IMR-90 (cell line): ENCODE results near the gene TUBA8. TPM values are rescaled to one million over a fixed set of nuclear protein-coding genes. Genes with fewer than 3 reads are reported as not detected.

Experiments used
- ATAC-seq: fragments of 200-7000 bp; cut with Tn5 transposase; 2 replicates; pipeline ENCODE4 v1.9.1; 2020; ENCODE audit warnings: low read depth, mild to moderate bottlenecking, moderate library complexity
- Bru-seq: library from RNA; stranded (reverse); fragments of 400-500 nt; gene quantifications from one replicate; lab custom pipeline; 2021; lab: Mats Ljungman, UMichigan
- BruChase-seq, 2 experiments: library from RNA; stranded (reverse); fragments of 400-500 nt; gene quantifications; one replicate each; lab custom pipeline; 2021; lab: Mats Ljungman, UMichigan
- BruUV-seq: library from RNA; stranded (reverse); fragments of 400-500 nt; replicated peaks from 2 replicates; lab custom pipeline; 2021; lab: Mats Ljungman, UMichigan
- CTCF ChIA-PET: fragments of 300-600 bp; formaldehyde crosslinking; extraction: SDS; loops from one replicate; lab custom pipeline; 2021; ENCODE audit warnings: antibody characterized with exemption; lab: Yijun Ruan, JAX
- POLR2A ChIA-PET: fragments of 300-600 bp; sonication (Branson Sonifier 250); formaldehyde crosslinking; loops from one replicate; lab custom pipeline; 2022; ENCODE audit warnings: antibody characterized with exemption; ENCODE audit not compliant: unreplicated experiment; lab: Charles Lee
- DNase-seq: peaks from one replicate; pipeline ENCODE4 v3.0.0; 2013
- H2AFZ ChIP-seq: replicated peaks from 2 replicates; pipeline ENCODE3; 2013; ENCODE audit warnings: low read length, mild to moderate bottlenecking; ENCODE audit not compliant: poor library complexity
- H2AK5ac ChIP-seq: 2 replicates; pipeline ENCODE4 v1.6.1; 2013; ENCODE audit warnings: low read depth, low read length, inconsistent platforms
- H2AK9ac ChIP-seq: replicated peaks from 2 replicates; pipeline ENCODE3; 2013; ENCODE audit warnings: mild to moderate bottlenecking, low read depth, low read length, moderate library complexity; ENCODE audit not compliant: poor library complexity
- H2BK120ac ChIP-seq: 2 replicates; pipeline ENCODE4 v1.6.1; 2013; ENCODE audit warnings: low read depth, low read length, inconsistent platforms
- H2BK15ac ChIP-seq: 3 replicates; pipeline ENCODE4 v1.6.1; 2013; ENCODE audit warnings: low read depth, low read length, inconsistent platforms
- H2BK20ac ChIP-seq: 2 replicates; pipeline ENCODE4 v1.6.1; 2013; ENCODE audit warnings: low read depth, mild to moderate bottlenecking, inconsistent platforms, low read length, moderate library complexity
- H2BK5ac ChIP-seq: 2 replicates; pipeline ENCODE4 v1.6.1; 2013; ENCODE audit warnings: mild to moderate bottlenecking, low read depth, low read length, inconsistent platforms; ENCODE audit not compliant: poor library complexity, severe bottlenecking
- H3K14ac ChIP-seq: replicated peaks from 2 replicates; pipeline ENCODE4 v1.6.1; 2013; ENCODE audit warnings: low read depth, low read length, inconsistent platforms
- H3K18ac ChIP-seq: 2 replicates; pipeline ENCODE4 v1.6.1; 2013; ENCODE audit warnings: low read depth, low read length, control low read depth
- H3K23ac ChIP-seq: 2 replicates; pipeline ENCODE4 v1.6.1; 2013; ENCODE audit warnings: low read depth, low read length, inconsistent platforms
- H3K27ac ChIP-seq: 2 replicates; pipeline ENCODE4 v1.5.1; 2013; ENCODE audit warnings: mild to moderate bottlenecking, control low read depth, low read length; ENCODE audit not compliant: insufficient read depth
- H3K27me3 ChIP-seq: 2 replicates; pipeline ENCODE4 v1.6.1; 2013; ENCODE audit warnings: low read length; ENCODE audit not compliant: control insufficient read depth, insufficient read depth
- H3K36me3 ChIP-seq: 2 replicates; pipeline ENCODE4 v1.6.1; 2013; ENCODE audit warnings: low read length, mixed read lengths; ENCODE audit not compliant: control insufficient read depth, insufficient read depth
- H3K4ac ChIP-seq: 2 replicates; pipeline ENCODE4 v1.6.1; 2013; ENCODE audit warnings: low read depth, low read length, inconsistent platforms
- H3K4me1 ChIP-seq: 2 replicates; pipeline ENCODE4 v1.6.1; 2013; ENCODE audit warnings: low read length, mixed read lengths; ENCODE audit not compliant: control insufficient read depth, insufficient read depth
- H3K4me2 ChIP-seq: 2 replicates; pipeline ENCODE4 v1.6.1; 2013; ENCODE audit warnings: low read depth, mild to moderate bottlenecking, control low read depth, low read length, moderate library complexity
- H3K4me3 ChIP-seq: 2 replicates; pipeline ENCODE4 v1.5.1; 2013; ENCODE audit warnings: low read depth, mild to moderate bottlenecking, control low read depth, low read length, moderate library complexity; ENCODE audit not compliant: insufficient read depth
- H3K56ac ChIP-seq: 2 replicates; pipeline ENCODE4 v1.6.1; 2013; ENCODE audit warnings: low read length, inconsistent platforms; ENCODE audit not compliant: insufficient read depth; ENCODE audit errors: extremely low read depth
- H3K79me1 ChIP-seq, 2 experiments: 2 replicates each; pipeline ENCODE4 v1.6.1; 2013; ENCODE audit warnings: low read length in 2 of 2, inconsistent platforms in 1 of 2, low read depth in 1 of 2
- H3K9ac ChIP-seq: 2 replicates; pipeline ENCODE4 v1.6.1; 2013; ENCODE audit warnings: low read depth, low read length, control low read depth
- H3K9me1 ChIP-seq: 2 replicates; pipeline ENCODE4 v1.6.1; 2013; ENCODE audit warnings: low read length, inconsistent platforms; ENCODE audit not compliant: insufficient read depth
- H3K9me3 ChIP-seq: 2 replicates; pipeline ENCODE4 v1.6.1; 2013; ENCODE audit warnings: low read length; ENCODE audit not compliant: control insufficient read depth, insufficient read depth
- H4K20me1 ChIP-seq: 2 replicates; pipeline ENCODE4 v1.6.1; 2013; ENCODE audit warnings: low read length, inconsistent platforms; ENCODE audit not compliant: insufficient read depth
- H4K5ac ChIP-seq: 2 replicates; pipeline ENCODE4 v1.6.1; 2013; ENCODE audit warnings: mild to moderate bottlenecking, low read depth, low read length, control low read depth
- H4K8ac ChIP-seq, 2 experiments: 2 replicates each; pipeline ENCODE4 v1.6.1; 2013; ENCODE audit warnings: low read depth in 2 of 2, low read length in 2 of 2, control low read depth in 1 of 2, inconsistent platforms in 1 of 2
- H4K91ac ChIP-seq: 2 replicates; pipeline ENCODE4 v1.6.1; 2013; ENCODE audit warnings: low read depth, low read length, inconsistent platforms; ENCODE audit not compliant: insufficient read depth
- BHLHE40 ChIP-seq: fragments of 150-350 bp; IDR thresholded peaks from 2 replicates; pipeline ENCODE4 v1.6.1; 2016; ENCODE audit warnings: mild to moderate bottlenecking, low read depth, low read length
- CEBPB ChIP-seq: IDR thresholded peaks from 2 replicates; pipeline ENCODE4 v1.6.1; 2012; ENCODE audit warnings: low read depth, low read length, improper control_type of control experiment
- CHD1 ChIP-seq: IDR thresholded peaks from 2 replicates; pipeline ENCODE4 v1.6.1; 2012; ENCODE audit warnings: low read depth, low read length, improper control_type of control experiment
- CTCF ChIP-seq: conservative IDR thresholded peaks from 2 replicates; pipeline ENCODE4 v1.5.1; 2012; ENCODE audit warnings: mild to moderate bottlenecking, low read depth, low read length, improper control_type of control experiment
- FOS ChIP-seq: fragments of 150-350 bp; IDR thresholded peaks from 2 replicates; pipeline ENCODE4 v1.6.1; 2016; ENCODE audit warnings: low read depth, low read length
- MAZ ChIP-seq: IDR thresholded peaks from 2 replicates; pipeline ENCODE4 v1.6.1; 2012; ENCODE audit warnings: low read depth, mild to moderate bottlenecking, low read length, improper control_type of control experiment, moderate library complexity, borderline replicate concordance
- NFE2L2 ChIP-seq: fragments of 150-350 bp; IDR thresholded peaks from 2 replicates; pipeline ENCODE4 v1.6.1; 2016; ENCODE audit warnings: low read depth, mild to moderate bottlenecking, low read length
- POLR2A ChIP-seq: IDR thresholded peaks from 2 replicates; pipeline ENCODE4 v1.6.1; 2012; ENCODE audit warnings: mild to moderate bottlenecking, low read depth, low read length
- USF2 ChIP-seq: fragments of 150-350 bp; IDR thresholded peaks from 2 replicates; pipeline ENCODE4 v1.6.1; 2017; ENCODE audit warnings: mild to moderate bottlenecking, antibody characterized with exemption, low read length, low read depth
- WGBS, 2 experiments: methylation state at CpG; one replicate each; pipeline versions ENCODE4 v1.1.5 to v1.1.7; 2013; ENCODE audit warnings: missing lambda C conversion rate in 2 of 2; ENCODE audit not compliant: insufficient read length in 1 of 2; ENCODE audit errors: extremely low coverage in 2 of 2; 5-methylcytosine and 5-hydroxymethylcytosine counted together
- dilution Hi-C: fragments of 300-500 bp; cut with HindIII; formaldehyde crosslinking; loops from one replicate; pipeline ENCODE4 v1.14.3; 2018; ENCODE audit warnings: low sequenced_read_pairs; ENCODE audit not compliant: unreplicated experiment
- in situ Hi-C: fragments of 300-500 bp; cut with MboI; formaldehyde crosslinking; loops from 3 replicates; pipeline ENCODE4 v1.14.3; 2019; ENCODE audit warnings: low sequenced_read_pairs, inconsistent platforms, mixed read lengths
- intact Hi-C: fragments of 100-400 bp; cut with micrococcal nuclease; formaldehyde crosslinking; loops from 2 replicates; pipeline ENCODE4 v1.10.0; 2022
- long read RNA-seq: library from polyadenylated mRNA; unstranded; transcript quantifications from one replicate; pipeline ENCODE4 v2.0.0, GENCODE V29; 2021; ENCODE audit not compliant: unreplicated experiment
- polyA plus RNA-seq, 3 experiments: library from polyadenylated mRNA; depleted of rRNA; stranded (reverse); fragments of >200 nt; gene quantifications; 2 replicates each; pipeline ENCODE4 v1.2.3, GENCODE V29; 2012; ENCODE audit warnings: low replicate concordance in 1 of 3
- total RNA-seq: library from RNA; depleted of rRNA; stranded (reverse); fragments of >200 nt; gene quantifications from 2 replicates; pipeline ENCODE4 v1.2.3, GENCODE V29; 2012; rRNA removed

Gene TUBA8
- total RNA-seq, result 1.4 and 1.9 TPM in 2 replicates
- 2.2 and 2.8 TPM in 2 replicates for polyA plus RNA-seq (2012; rRNA removed)
- polyA plus RNA-seq (2012; cell fraction: cytosol; rRNA removed), result 1.3 and 2.5 TPM in 2 replicates
- 4.1 and 6.9 TPM in 2 replicates for polyA plus RNA-seq (2012; cell fraction: nucleus; rRNA removed; ENCODE audit: low replicate concordance)
- percentile 54 among the genes with signal in this experiment for Bru-seq, nascent RNA
- BruChase-seq, experiment 1, labeled RNA remaining after a 6-hour chase, result percentile 57 among the genes with signal in this experiment
- BruChase-seq, experiment 2, labeled RNA remaining after a 2-hour chase, result percentile 60 among the genes with signal in this experiment
- long read RNA-seq, result 0 reads

DNA sequence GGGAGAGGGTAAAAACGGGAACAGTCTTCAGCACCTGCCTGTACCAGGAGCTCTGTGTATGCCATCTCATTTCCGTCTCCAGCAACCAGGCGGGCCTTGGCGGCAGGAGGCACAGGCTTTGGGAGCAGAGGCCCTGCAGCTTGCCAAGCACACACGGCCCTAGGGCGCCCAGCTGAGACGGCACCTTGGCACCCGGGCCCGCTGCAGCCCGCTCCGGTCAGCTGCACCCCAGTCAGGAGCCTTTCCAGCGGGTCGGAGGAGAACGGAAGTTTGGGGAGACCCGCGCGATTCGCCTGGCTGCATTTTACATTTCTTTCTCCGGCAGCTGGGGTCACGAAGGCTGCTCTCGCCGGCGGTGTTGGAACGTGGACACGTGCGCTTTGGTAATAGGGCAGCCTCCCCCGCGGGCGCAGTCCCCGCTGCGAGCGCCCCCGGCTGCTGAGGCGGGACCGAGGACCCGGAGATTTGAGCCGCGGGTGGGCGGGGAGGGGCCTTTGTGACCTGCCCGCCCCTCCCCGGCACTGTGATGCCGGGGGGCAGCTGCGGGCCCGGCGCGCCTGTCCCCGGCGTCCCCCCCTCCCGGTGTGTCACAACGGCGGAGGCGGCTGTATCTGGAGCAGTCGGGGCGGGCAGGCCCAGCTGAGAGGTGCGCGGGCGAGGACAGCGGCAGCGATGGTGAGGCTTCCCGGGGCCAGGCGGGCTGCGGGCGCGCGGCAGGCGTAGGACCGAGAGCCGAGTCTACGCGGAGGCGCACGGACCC lies at the start of gene TUBA8:
Gene TUBA8, plus strand, starts transcription at position 616 of the 760 bp plus-strand sequence. Its CDS starts 57 bp downstream, at position 673.
- no peak within 1 kb of the TSS for H3K18ac ChIP-seq
- H3K9me3 ChIP-seq, result peaks cover 2% of the 10 kb centered on the region; the same call in 1 of the 2 replicates
- H3K14ac ChIP-seq, result no peak within 1 kb of the TSS
- intact Hi-C loops (no loop called here), dilution Hi-C loops (no loop called here), in situ Hi-C loops (no loop called here)
- no peak within 1 kb of the TSS for H3K23ac ChIP-seq
- H4K8ac ChIP-seq, result no peak within 1 kb of the TSS
- no TSS peak for BruUV-seq
- no peak for TF ChIP-seq FOS
- TF ChIP-seq CHD1, result no peak
- peak; percentile 70 for TF ChIP-seq BHLHE40
- 0 out of 2 replicates have a peak, but pooled peaks have one; percentile 15 for TF ChIP-seq USF2
- no peak for TF ChIP-seq NFE2L2
- TF ChIP-seq CEBPB, result no peak
- TF ChIP-seq MAZ, result no peak
- no peak for TF ChIP-seq CTCF
- no peak for TF ChIP-seq POLR2A
- H4K91ac ChIP-seq, result no peak within 1 kb of the TSS
- H3K4me2 ChIP-seq, result peak within 1 kb of the TSS; percentile 58
- peaks cover 10% of the 10 kb centered on the region; the same call in 1 of the 2 replicates for H3K27me3 ChIP-seq
- H2AK5ac ChIP-seq, result no peak within 1 kb of the TSS
- ATAC-seq, result peak; percentile 84
- peak within 1 kb of the TSS; percentile 71 for H2AFZ ChIP-seq
- no peak within 1 kb of the TSS for H2BK5ac ChIP-seq
- H3K9me1 ChIP-seq, result no peaks in the 10 kb centered on the region
- no peak within 1 kb of the TSS for H2BK20ac ChIP-seq
- no peaks in the 10 kb centered on the region for H3K79me1 ChIP-seq
- 5% methylated on average over 55 of the region's 72 CpGs; no CpG with 5 or more reads in 1 of the 2 experiments for WGBS, 2 experiments
- H2AK9ac ChIP-seq, result peak within 1 kb of the TSS; percentile 65
- H2BK15ac ChIP-seq, result no peak within 1 kb of the TSS
- no peak within 1 kb of the TSS for H2BK120ac ChIP-seq
- H3K4me1 ChIP-seq, result peaks cover 3% of the 10 kb centered on the region; the same call in 1 of the 2 replicates
- peak; percentile 16 for DNase-seq
- H3K9ac ChIP-seq, result no peak within 1 kb of the TSS
- no peaks in the 10 kb centered on the region for H4K20me1 ChIP-seq
- POLR2A ChIA-PET, result no interaction called here
- no peak within 1 kb of the TSS for H3K56ac ChIP-seq
- no peak within 1 kb of the TSS for H3K27ac ChIP-seq
- H3K4me3 ChIP-seq, result peak within 1 kb of the TSS; percentile 32
- no peaks in the 10 kb centered on the region; the same call in 1 of the 2 replicates for H3K36me3 ChIP-seq
- no peak within 1 kb of the TSS for H3K4ac ChIP-seq
- H4K5ac ChIP-seq, result no peak within 1 kb of the TSS
- CTCF ChIA-PET, result no interaction called here
